CD4-positive, alpha-beta T cell treated with Interleukin-4 for 1 hour (primary cell): ENCODE results near the gene NFYC.

Source experiments
- DNase-seq, 2 donors: peaks; one replicate each; pipeline ENCODE4 v3.0.0-alpha.2; 2020 to 2022

The NFYC gene

DNA sequence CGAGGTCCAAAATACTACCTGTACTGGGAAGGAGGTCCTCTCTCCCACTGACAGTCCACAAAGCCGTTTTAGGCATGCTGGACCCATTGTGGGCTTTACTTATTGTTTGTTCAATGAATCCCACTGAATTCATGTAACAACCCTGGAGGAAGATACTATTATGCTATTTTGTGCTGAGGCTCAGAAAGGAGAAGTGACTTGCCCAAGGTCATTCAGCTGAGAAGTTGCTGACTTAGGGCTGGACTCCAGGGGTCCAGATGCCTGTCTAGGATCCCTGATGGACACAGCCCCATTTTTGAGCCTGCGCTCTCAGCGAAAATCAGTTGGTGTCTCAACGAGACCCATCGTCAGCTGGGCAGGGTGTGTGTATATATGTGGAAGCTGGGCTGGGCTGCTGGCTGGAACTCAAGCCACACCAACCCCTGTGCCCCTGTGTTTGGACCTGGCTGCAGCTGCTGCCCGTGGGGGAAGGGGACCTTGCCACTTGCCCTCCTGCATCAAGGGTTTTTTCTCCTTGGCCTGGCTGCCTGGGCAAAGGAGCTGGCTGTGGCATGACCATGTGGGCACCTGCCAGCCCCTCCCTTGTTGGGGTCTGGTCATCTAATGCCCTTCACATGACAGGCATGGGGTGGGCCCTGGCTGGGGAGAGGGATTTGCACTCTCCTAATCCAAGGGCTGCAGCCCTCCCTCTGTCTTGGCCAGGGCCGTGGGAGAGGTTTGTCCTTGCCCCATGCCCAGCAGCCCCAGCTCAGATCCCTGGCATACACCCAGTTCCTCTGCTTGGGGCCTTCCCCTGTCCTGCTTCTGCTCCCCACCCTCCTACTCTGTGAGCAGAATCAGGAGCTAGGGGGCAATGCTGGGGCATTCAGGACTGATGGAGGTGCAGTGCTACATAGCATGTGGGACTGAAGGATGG, 107.1 kb downstream of the NFYC start:
- no peak for DNase-seq

DNA sequence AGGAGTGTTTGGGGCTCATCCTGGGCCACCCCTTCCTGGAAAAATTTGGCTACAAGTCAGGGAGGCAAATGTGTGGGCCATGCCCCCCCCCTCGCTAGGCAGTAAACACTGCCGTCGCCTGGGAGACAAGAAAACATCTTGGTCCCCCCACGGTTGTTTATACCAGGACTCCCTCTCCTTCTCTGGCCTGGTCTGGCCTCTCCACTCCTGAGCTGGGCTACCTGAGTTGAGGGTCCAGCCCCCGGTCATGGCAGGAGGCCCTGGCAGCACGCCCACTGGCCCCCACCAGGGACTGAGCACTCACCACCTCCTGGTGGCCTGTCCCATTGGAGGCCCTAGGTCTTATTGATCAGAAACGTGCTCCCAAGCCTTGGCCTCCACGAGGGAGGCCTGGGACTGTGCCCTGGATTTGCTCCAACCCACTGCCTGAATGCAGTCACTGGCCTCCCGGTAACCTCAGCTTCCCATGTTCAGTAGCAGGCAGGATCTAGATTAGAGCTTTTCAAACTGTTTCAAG, 107.9 kb downstream of the NFYC start:
- DNase-seq: no peak

DNA sequence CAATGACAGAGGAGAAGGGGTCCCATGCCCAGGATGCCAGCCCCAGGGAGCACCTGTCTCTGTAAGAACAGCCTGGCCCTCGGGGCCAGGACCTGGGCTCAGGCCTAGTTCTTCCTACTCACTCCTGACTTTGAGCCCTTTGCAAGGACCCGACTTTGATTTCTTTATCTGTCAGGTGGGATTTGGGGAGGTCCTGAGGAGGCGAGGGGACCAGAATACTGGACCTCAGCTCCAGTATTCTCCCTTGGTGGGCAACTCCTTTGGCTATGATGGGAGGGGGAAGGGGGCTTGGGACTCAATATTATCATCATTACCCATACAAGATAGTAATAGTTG, 110.2 kb downstream of the NFYC start:
- no peak for DNase-seq

DNA sequence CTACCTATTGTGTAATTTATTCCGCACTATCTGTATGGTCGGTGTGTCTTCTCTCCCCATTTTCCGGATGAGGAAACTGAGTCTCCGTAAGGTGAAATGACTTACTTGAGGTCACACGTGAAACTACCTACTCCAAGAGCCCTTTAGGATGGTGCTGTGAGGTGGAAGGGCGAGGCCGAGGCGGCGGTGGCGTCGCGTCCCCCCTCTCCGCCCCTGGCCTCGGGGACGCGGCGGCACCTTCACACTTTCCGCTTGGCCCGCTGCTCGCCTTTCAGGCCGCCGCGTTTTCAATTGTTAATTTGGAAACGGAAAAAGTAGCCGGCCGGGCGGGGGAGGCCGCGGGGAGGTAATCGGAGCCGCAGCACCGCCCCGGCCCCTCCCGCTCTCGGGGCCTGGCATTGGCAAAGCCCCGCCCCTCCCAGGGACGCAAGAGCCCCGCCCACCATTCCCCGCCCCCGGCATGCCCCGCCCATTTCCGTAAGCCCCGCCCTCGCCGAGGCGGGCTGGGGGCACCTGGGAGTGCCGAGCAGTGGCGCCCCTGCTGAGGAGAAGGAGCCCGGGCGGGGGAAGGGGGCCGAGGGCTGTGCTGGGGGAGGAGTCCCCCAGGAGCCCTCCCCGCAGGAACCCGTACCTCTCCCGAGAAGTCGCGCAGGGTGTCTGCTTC, 110.7 kb downstream of the NFYC start:
- peak; percentile 89 to 91 for DNase-seq

DNA sequence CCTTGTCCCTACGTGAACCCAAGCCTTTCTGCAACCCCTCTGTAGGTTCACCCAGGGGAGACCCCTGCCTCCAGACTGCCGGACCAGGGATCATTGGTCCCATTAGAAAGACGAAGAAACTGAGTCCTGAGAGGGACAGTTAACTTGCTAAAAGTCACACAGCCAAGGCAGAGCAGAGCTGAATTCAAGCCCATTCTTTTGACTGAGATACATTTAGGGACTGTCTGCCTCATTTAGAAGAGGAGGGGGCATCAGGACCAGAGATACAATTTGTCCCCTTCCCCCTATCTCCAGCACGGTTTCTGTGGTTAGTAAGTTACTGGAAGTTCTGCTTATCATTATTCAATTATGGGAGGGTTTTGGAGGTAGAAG, 111.2 kb downstream of the NFYC start:
- DNase-seq: no peak

DNA sequence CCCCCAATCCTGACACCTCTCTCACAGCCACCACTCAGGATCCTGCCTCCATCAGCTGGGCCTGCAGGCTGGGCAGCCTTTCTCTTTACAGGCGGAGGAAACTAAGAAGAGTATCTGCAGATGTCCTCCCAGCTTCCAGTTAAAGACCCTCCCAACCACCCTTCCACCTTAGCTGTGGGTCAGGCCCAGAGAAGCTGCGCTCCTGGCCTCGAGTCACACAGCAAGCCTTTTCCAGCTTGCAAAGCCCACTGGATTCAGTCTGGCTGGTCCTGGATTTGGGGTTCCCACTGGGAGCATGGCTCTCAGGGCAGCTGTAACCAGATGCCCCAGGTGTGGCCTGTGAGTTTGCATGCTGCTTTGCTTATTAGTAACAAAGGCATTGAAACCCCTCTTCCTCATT, 111.9 kb downstream of the NFYC start:
- no peak for DNase-seq

DNA sequence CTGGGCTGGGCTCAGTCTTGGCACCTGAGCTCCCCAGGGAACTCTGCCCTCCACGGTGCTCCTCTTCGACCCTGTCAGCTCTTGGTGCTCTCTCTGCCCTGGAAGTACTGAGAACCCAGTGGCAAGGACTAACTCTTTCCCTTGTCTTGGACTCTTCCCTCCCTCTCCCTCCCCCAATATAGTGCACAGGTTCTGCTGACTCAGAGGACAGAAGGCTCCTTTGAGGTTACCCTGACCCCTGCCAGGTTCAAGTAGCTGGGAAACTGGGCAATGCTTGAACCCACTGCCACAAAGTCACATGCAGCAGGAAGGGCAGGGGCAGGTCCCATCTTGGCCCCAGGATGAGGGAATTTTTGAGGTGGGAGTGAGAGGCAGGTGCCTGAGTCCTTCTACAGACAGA, 112.4 kb downstream of the NFYC start:
- DNase-seq: no peak

DNA sequence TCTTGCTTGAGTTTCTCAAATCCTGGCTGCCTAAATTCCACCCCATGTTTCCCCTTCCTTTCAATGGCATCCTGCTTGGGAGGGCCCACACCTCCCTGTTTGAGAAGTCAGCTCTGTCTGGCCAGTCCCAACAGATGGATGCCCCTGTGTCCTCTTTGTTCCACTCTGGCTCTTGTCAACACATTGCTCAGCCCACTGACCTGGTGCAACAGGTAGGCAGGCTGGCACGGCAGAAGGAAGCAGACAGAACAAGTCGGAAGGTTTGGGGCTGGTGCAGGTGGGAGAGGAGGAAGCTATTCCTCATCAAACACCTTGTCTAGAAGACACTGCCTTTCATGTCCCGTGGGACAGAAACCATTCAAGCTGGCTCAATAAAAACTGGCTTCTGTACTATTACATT, 114.7 kb downstream of the NFYC start:
- DNase-seq: no peak

DNA sequence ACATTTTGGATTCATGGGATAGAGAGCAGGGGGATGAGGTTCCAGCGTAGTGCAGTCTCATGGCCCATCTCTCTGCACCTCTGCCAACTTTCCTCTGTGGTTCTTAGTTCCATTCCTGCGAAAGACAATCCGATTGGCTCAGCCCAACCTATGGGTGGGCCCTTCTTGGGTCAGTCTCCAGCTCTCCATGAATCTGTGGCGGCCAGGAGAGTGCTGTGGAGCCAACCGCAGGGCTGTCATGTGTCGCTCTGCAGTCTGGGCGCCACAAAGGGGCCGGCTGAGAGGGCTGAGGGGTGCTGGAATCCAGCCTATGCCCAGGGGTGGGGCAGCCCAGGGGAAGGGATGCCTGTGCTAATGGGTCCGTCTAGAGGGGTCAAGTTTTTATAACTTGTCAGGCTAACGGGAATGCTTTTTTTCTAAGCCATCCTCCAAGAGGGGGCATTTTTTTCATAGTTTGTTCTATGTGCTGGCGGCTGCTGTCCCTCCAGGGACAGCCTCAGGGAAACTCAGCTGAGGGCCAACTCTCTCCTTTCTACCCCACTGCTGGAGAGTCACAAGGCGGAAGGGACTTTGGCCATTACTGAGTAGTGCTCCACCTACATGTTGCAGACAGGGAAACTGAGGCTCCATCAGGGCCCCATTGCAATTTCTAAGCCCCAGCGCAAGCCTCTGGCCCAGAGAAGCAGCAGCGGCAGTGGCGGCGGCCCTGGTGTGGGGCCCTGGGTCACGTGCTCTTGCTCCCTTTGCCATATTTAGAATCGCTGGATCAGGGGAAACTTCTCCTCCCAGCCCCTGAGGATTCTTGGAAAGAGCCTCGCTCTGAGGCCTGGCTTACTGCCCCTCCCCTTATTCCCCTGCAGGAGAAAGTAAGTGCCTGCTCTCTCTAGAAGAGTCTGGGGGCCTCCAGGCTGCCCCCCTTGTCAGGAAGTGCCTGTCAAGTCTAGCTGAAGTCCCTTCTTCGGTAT, 115.5 kb downstream of the NFYC start:
- no peak for DNase-seq

DNA sequence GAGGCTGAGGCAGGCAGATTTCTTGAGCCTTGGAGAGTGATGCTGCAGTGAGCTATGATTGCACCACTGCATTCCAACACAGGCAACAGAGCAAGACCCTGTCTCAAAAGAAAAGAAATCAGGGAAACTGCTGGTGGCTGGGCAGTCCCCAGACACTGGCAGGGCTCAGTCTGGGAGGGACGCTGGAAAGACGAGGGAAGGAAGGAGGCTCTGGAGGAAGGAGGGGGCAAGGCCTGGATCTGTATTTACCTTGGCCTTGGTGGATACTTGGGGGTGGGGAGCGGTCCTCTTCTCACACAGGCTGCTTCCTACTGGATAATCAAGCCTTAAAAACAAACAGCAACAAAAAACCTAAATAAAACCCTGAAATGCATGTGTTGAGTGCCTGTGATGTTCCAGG, 116.5 kb downstream of the NFYC start:
- DNase-seq: no peak

DNA sequence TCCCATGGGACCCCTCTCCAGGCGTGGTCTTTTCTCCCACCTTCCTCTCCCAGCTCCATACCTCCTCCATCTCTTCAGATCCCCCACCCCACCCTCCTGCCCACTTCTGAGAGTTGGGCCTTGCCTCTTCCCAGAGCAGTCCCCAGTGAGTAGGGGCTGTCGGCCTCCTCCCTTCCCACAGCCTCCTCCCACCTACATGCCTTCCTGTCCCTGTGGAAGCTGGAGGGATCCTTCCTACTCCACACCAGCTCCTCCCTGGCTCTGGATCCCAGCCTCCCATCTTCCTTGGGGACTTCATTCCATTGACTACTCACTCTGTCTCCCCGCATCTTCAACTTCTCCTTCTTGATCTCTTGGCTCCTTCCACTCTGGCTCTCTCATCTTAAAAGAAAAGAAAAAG, 116.9 kb downstream of the NFYC start:
- no peak for DNase-seq

DNA sequence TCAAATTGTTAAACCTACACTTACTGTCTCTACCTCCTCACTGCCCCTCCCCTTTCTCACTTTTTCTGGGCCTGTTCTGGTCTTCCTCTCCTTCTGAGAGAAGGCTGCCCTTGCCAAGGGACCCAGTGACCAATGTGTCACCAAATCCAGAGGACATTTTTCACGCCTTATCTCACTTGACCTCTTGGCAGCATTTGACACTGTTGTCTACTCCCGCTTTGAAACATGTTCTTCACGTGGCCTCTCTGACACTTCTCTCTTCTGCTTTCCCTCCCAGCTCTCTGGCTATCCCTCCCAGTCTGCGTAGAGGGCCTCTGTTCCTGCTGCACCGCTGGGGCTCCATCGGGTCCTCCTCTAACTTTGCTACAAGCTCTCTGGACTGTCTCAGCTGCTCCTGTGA, 117.4 kb downstream of the NFYC start:
- DNase-seq: no peak

DNA sequence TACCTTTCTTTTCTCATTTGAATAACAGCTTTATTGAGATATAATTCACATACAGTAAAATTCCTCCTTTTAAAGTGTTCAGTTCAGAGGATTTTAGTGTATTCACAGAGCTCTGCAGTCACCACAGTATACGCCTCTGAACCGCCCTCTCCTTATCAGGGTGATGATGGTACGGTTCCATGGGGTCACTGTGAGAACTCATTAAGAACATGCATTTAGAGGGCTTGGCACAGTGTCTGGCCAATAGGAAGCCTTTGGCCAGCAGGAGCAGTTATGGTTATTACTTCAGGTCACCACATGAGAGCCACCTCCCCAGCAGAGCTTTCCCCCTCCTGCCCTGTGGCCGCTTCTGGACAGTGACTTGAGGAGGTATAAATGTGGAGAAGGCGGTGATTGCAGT, 119.4 kb downstream of the NFYC start:
- DNase-seq: no peak

DNA sequence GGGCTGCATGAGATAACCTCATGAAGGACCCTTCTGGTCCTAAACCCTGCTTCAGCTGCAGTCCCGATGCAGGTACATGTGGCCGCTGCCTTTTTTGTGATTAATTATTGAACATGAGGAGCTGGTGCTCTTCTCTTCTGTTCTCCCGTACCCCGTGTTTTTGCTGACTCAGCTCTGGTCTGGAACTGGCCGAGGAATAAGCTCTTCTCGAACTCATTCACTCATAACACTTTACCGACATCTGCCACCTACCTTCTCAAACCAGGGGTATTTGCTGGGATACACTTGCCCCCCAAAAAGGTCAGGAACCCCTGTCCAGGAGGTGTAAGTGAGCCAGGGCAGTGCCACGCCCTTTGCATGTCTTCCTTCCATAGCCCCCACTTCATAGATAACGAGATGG, 123.9 kb downstream of the NFYC start:
- DNase-seq: no peak

DNA sequence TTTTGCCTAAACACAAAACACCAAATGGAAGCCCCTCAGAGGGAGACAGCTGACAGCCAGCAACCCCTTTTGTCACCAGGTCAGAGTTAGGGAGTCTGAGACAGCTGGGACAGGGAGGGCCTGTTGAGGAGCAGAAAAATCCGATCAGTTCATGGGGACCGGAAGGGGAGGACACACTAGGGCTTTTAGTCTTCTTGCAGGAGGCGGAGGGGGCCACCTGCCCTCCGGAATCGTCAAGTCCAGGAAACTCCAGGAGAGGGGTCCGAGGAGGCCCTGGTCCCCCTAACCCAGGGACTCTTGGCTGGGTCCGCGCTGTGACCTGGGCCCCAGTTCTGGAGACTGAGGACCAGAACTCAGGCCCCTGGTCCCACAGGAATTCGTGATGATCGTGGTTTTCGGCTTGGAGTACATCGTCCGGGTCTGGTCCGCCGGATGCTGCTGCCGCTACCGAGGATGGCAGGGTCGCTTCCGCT, 126.3 kb downstream of the NFYC start:
- no peak for DNase-seq

DNA sequence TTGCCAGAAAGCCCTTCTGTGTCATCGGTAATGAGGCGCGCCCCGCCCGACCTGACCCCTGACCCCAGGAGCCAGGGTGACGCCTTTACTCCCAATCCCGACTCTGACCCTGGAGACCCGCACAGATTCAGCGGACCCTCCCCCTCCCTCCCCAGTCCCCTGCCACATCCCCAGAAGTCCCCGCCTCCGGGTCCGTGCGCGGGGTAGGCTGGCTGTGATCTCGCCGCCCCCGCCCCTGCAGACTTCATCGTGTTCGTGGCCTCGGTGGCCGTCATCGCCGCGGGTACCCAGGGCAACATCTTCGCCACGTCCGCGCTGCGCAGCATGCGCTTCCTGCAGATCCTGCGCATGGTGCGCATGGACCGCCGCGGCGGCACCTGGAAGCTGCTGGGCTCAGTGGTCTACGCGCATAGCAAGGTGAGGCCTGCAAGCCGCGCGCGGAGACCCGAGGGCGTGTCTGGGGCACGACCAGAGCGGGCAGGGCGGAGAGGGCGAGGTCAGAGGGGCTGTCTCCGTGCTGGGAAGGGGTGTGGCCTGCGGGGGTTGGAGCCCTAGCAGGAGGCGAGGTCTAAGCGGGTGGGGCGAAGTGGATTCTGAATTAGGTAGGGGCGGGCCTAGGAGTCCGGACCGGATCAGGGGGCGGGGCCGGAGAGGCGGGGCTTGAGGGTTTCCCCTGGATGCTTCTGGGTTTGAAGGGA, 126.9 kb downstream of the NFYC start:
- peak; percentile 91 to 93 for DNase-seq

DNA sequence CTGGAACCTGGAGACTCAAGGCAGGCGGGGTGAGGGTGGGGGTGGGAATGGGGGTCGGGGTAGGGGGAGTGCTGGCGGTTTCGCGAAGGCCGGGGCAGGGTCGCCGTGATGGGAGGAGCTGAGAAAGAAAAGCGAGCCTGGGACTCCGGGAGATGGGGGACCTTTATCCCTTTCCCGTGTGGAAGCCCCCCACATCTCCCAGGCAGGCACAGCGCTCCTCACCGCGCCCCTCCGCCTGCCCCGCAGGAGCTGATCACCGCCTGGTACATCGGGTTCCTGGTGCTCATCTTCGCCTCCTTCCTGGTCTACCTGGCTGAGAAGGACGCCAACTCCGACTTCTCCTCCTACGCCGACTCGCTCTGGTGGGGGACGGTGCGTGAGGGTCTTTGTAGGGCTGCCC, 127.6 kb downstream of the NFYC start:
- no peak for DNase-seq

DNA sequence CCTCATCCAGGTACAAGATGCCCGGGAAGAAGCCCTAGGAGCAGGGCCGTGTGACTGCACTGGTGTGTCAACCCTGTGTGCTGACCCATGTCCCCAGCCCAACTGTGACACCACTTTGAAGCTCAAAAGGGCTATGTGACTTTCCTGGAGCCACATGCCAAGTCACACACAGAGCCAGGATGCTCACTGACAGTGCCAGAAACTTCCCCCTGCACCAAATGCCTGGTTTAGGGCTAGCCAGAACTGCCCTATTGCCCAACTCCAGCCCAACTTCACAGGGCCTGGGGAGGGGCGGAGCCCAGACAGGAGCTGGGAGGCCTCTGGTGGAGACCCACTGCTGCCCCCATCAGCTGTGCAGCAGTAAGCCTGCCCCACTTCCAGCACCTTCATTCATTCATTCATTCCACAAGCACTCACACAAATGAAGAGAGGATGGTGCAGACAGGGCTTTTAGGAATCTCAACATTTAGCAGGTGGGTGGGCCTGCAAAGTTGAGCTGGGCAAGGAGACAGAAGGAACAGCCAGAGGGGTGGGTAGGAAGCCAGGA, 128.8 kb downstream of the NFYC start:
- no peak for DNase-seq
